Breast epithelium (tissue), 4 donors: ENCODE data around the gene TTC27. TPM values are rescaled to one million over a fixed set of nuclear protein-coding genes. Genes with fewer than 3 reads are reported as not detected.

Source experiments
- DNase-seq, 2 donors: peaks; one replicate each; pipeline ENCODE4 v3.0.0-alpha.2; 2019; ENCODE audit warnings: low spot score in 2 of 2
- H3K27ac ChIP-seq, 2 donors: fragments of 200-600 bp; sonication (generic) in 1 of 2; one replicate each; pipeline ENCODE4 v1.5.1; 2016 to 2019; ENCODE audit warnings: mild to moderate bottlenecking in 1 of 2
- H3K27me3 ChIP-seq, 2 donors: fragments of 200-600 bp; sonication (generic) in 1 of 2; one replicate each; pipeline versions ENCODE4 v1.5.1 to v1.6.0; 2017 to 2019; ENCODE audit warnings: control low read depth in 1 of 2, mild to moderate bottlenecking in 1 of 2
- H3K36me3 ChIP-seq: fragments of 200-600 bp; one replicate; pipeline ENCODE4 v1.5.1; 2019
- H3K4me1 ChIP-seq, 2 donors: fragments of 200-600 bp; sonication (generic); one replicate each; pipeline ENCODE4 v1.5.1; 2016 to 2019; ENCODE audit warnings: control low read depth in 1 of 2
- H3K4me3 ChIP-seq, 3 donors: fragments of 200-600 bp; sonication (generic); 1 replicate in 2 of 3; 2 replicates in 1 of 3; pipeline ENCODE4 v1.5.1; 2016 to 2019; ENCODE audit warnings: mild to moderate bottlenecking in 3 of 3, moderate library complexity in 2 of 3
- H3K9me3 ChIP-seq, 2 donors: fragments of 200-600 bp; sonication (generic) in 1 of 2; one replicate each; pipeline ENCODE4 v1.5.1; 2016 to 2019; ENCODE audit warnings: control low read depth in 1 of 2
- CTCF ChIP-seq, 3 donors: fragments of 450-650 bp; IDR thresholded peaks; one replicate each; pipeline ENCODE4 v1.5.1; 2016 to 2017; ENCODE audit warnings: antibody characterized with exemption in 3 of 3, mild to moderate bottlenecking in 3 of 3, moderate library complexity in 3 of 3
- POLR2A ChIP-seq: fragments of 450-650 bp; IDR thresholded peaks from one replicate; pipeline ENCODE4 v1.6.1; 2016; ENCODE audit warnings: antibody characterized with exemption, mild to moderate bottlenecking, moderate library complexity
- POLR2AphosphoS5 ChIP-seq, 3 donors: sonication (generic); formaldehyde crosslinking; IDR thresholded peaks; one replicate each; pipeline ENCODE4 v1.6.1; 2017; ENCODE audit warnings: antibody characterized with exemption in 3 of 3
- intact Hi-C: fragments of 100-400 bp; cut with DNase I; formaldehyde crosslinking; loops from one replicate; pipeline ENCODE4 v1.15.1; 2023; ENCODE audit warnings: low total_unique reads
- total RNA-seq, 3 donors: library from RNA; depleted of rRNA; stranded (reverse); fragments of >200 nt; gene quantifications; one replicate each; pipeline ENCODE4 v1.1.0, GENCODE V29; 2016

Gene TTC27
- total RNA-seq, 3 donors from 2014 or later = 16.5 to 29.6 (median 19.0) TPM

GRCh38 chr2:32851777-32852439 is 224.1 kb downstream of the TTC27 start:
- intact Hi-C loops = no loop called here
- Histone ChIP-seq H3K4me1 (no peaks in the 10 kb centered on the region), H3K9me3 (no peaks in the 10 kb centered on the region), H3K27me3 (no peaks in the 10 kb centered on the region), H3K27ac (peak overlapping the region in 1 of 2 donors; percentile 5), H3K36me3 (no peaks in the 10 kb centered on the region), H3K4me3 (no peak overlapping the region)
- no peak for DNase-seq
- no peak for TF ChIP-seq CTCF (IDR thresholded peaks at IDR 0.05)
- no peak for TF ChIP-seq POLR2AphosphoS5 (IDR thresholded peaks at IDR 0.05)
- no peak for TF ChIP-seq POLR2A

DNA sequence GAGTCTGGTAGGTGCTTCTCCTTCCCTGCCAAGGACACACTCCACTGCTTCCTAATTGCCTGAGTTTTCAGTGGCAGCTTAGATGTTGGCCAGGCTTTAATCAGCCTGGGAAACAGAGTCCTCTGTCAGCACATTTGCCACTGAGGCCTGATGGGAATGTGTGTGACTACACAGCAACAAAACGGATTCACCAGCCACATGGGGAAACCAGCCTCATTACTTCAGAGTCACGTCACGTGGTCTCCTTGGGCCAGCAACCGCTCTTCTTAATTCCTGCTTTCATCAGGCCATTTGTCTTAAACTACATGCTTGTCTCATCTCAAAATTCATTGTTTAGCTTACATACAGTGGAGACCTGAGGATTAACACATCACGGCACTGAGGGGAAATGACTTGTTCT is 225.0 kb downstream of the TTC27 start:
- H3K36me3 ChIP-seq = no peaks in the 10 kb centered on the region
- no peak overlapping the region for H3K27ac ChIP-seq
- H3K9me3 ChIP-seq = no peaks in the 10 kb centered on the region
- no peaks in the 10 kb centered on the region for H3K4me1 ChIP-seq
- TF ChIP-seq POLR2A (no peak), POLR2AphosphoS5 (IDR thresholded peaks at IDR 0.05) (no peak), CTCF (IDR thresholded peaks at IDR 0.05) (no peak)
- no peak overlapping the region for H3K4me3 ChIP-seq
- DNase-seq = no peak
- intact Hi-C loops = no loop called here
- H3K27me3 ChIP-seq = no peaks in the 10 kb centered on the region

- Histone ChIP-seq H3K9me3 (no peaks in the 10 kb centered on the region), H3K4me1 (no peaks in the 10 kb centered on the region), H3K36me3 (no peaks in the 10 kb centered on the region), H3K27me3 (no peaks in the 10 kb centered on the region), H3K4me3 (no peak overlapping the region), H3K27ac (no peak overlapping the region)
- no peak for DNase-seq
- TF ChIP-seq POLR2AphosphoS5 (IDR thresholded peaks at IDR 0.05) = no peak
- no peak for TF ChIP-seq CTCF (IDR thresholded peaks at IDR 0.05)
- TF ChIP-seq POLR2A = no peak
- intact Hi-C loops = no loop called here
Observed at GRCh38 chr2:32856891-32857290, 229.0 kb downstream of the TTC27 start.

DNA sequence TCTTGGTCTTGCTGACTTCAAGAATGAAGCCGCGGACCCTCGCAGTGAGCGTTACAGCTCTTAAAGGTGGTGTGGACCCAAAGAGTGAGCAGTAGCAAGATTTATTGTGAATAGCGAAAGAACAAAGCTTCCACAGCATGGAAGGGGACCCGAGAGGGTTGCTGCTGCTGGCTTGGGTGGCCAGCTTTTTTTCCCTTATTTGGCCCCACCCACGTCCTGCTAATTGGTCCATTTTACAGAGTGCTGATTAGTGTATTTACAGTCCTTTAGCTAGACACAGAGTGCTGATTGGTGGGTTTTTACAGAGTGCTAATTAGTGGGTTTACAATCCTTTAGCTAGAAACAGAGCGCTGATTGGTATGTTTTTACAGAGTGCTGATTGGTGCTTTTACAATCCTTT is 230.9 kb downstream of the TTC27 start:
- Histone ChIP-seq H3K4me3 (no peak overlapping the region), H3K9me3 (no peaks in the 10 kb centered on the region), H3K27me3 (no peaks in the 10 kb centered on the region), H3K36me3 (no peaks in the 10 kb centered on the region), H3K4me1 (no peaks in the 10 kb centered on the region), H3K27ac (no peak overlapping the region)
- intact Hi-C loops = no loop called here
- DNase-seq = no peak
- TF ChIP-seq POLR2AphosphoS5 (IDR thresholded peaks at IDR 0.05) (no peak), POLR2A (no peak), CTCF (IDR thresholded peaks at IDR 0.05) (no peak)

GRCh38 chr2:32860385-32860784 is 232.5 kb downstream of the TTC27 start:
- no peaks in the 10 kb centered on the region for H3K9me3 ChIP-seq
- no peaks in the 10 kb centered on the region for H3K36me3 ChIP-seq
- DNase-seq = no peak
- TF ChIP-seq POLR2AphosphoS5 (IDR thresholded peaks at IDR 0.05) = no peak
- TF ChIP-seq POLR2A = no peak
- TF ChIP-seq CTCF (IDR thresholded peaks at IDR 0.05) = no peak
- H3K27me3 ChIP-seq = no peaks in the 10 kb centered on the region
- no peak overlapping the region for H3K27ac ChIP-seq
- no peak overlapping the region for H3K4me3 ChIP-seq
- intact Hi-C loops = no loop called here
- no peaks in the 10 kb centered on the region for H3K4me1 ChIP-seq
